Chondrocyte (in vitro differentiated cells): Measurements from ENCODE around the gene TEX261. TPM values are rescaled to one million over a fixed set of nuclear protein-coding genes. Genes with fewer than 3 reads are reported as not detected.
A peak's percentile ranks its signal among the peaks of the same experiment; 100 is the strongest.

Source experiments
- DNase-seq: peaks from one replicate; pipeline ENCODE4 v3.0.0; 2021; ENCODE audit warnings: mixed read lengths, low spot score
- H3K27ac Mint-ChIP-seq: one replicate; pipeline ENCODE4 v1.8.0; 2021; ENCODE audit warnings: mild to moderate bottlenecking, moderate library complexity, mixed read lengths; ENCODE audit not compliant: unreplicated experiment
- H3K27me3 Mint-ChIP-seq: 2 replicates; pipeline ENCODE4 v1.8.0; 2021; ENCODE audit warnings: low read depth, mixed read lengths
- H3K36me3 Mint-ChIP-seq: 2 replicates; pipeline ENCODE4 v1.8.0; 2021; ENCODE audit warnings: low read depth, mixed read lengths
- H3K4me1 Mint-ChIP-seq: 2 replicates; pipeline ENCODE4 v1.8.0; 2021; ENCODE audit warnings: low read depth, mild to moderate bottlenecking, mixed read lengths
- H3K4me3 Mint-ChIP-seq: one replicate; pipeline ENCODE4 v1.8.0; 2021; ENCODE audit warnings: mild to moderate bottlenecking, moderate library complexity, mixed read lengths; ENCODE audit not compliant: unreplicated experiment
- H3K9me3 Mint-ChIP-seq: 2 replicates; pipeline ENCODE4 v1.8.0; 2021; ENCODE audit warnings: low read depth, mixed read lengths
- total RNA-seq: library from RNA; stranded (reverse); gene quantifications from 3 replicates; pipeline ENCODE4 v1.2.1, GENCODE V29; 2021
- TF ChIP-seq, protein P1 (sequence below): fragments of 200-600 bp; sonication (generic); IDR thresholded peaks from 2 replicates; pipeline ENCODE4 v1.5.0; 2021; ENCODE audit warnings: antibody characterized with exemption, mild to moderate bottlenecking, moderate library complexity

The TEX261 gene
- total RNA-seq, 1 donor from 2014 or later = 54.1 TPM

GRCh38 chr2:70961648-70961994, 33.1 kb downstream of the TEX261 start:
- Mint-ChIP-seq H3K4me1 (peaks cover 6% of the 10 kb centered on the region), H3K27me3 (peaks cover 3% of the 10 kb centered on the region), H3K36me3 (peaks cover 8% of the 10 kb centered on the region), H3K4me3 (no peak overlapping the region), H3K27ac (no peak overlapping the region), H3K9me3 (no peaks in the 10 kb centered on the region)
- no peak for DNase-seq
- TF ChIP-seq, protein P1, sequence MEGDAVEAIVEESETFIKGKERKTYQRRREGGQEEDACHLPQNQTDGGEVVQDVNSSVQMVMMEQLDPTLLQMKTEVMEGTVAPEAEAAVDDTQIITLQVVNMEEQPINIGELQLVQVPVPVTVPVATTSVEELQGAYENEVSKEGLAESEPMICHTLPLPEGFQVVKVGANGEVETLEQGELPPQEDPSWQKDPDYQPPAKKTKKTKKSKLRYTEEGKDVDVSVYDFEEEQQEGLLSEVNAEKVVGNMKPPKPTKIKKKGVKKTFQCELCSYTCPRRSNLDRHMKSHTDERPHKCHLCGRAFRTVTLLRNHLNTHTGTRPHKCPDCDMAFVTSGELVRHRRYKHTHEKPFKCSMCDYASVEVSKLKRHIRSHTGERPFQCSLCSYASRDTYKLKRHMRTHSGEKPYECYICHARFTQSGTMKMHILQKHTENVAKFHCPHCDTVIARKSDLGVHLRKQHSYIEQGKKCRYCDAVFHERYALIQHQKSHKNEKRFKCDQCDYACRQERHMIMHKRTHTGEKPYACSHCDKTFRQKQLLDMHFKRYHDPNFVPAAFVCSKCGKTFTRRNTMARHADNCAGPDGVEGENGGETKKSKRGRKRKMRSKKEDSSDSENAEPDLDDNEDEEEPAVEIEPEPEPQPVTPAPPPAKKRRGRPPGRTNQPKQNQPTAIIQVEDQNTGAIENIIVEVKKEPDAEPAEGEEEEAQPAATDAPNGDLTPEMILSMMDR = no peak

- Mint-ChIP-seq H3K9me3 (no peaks in the 10 kb centered on the region), H3K36me3 (peaks cover 8% of the 10 kb centered on the region), H3K27me3 (peaks cover 3% of the 10 kb centered on the region), H3K27ac (no peak overlapping the region), H3K4me3 (no peak overlapping the region), H3K4me1 (peaks cover 6% of the 10 kb centered on the region)
- DNase-seq = no peak
- TF ChIP-seq, protein P1 = no peak
These were observed 33.6 kb downstream of the TEX261 start for GRCh38 chr2:70960833-70961647.

GRCh38 chr2:70959851-70960832, 34.5 kb downstream of the TEX261 start:
- no peaks in the 10 kb centered on the region for H3K9me3 Mint-ChIP-seq
- DNase-seq = no peak

DNA sequence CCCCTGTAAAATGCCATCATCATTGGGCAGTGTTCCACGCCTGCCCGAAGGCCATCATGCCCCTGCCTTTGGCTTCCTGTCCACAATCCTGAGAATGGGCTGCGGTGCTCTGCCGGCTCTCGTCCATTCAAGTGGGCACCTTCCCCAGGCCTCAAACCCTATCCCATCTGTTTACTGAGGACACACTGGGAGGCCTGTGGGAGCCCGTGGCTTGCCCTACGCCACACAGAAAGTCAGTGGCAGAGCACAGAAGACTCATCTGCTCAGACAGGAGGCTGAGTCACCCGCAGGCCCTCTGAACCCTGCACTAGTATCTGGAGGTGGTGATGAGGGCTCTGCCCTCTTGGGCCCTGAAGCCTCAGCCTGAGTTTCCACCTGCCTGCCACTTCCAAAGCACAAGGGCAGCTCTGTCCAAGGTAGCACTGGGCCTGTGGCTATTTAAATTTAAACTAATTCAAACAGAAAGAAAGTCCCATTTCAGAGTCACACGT, 35.4 kb downstream of the TEX261 start:
- Mint-ChIP-seq H3K36me3 (peaks cover 6% of the 10 kb centered on the region), H3K4me3 (no peak overlapping the region), H3K4me1 (peaks cover 5% of the 10 kb centered on the region), H3K9me3 (no peaks in the 10 kb centered on the region), H3K27ac (no peak overlapping the region), H3K27me3 (no peaks in the 10 kb centered on the region)
- TF ChIP-seq, protein P1 = no peak
- DNase-seq = no peak

More at GRCh38 chr2:70959851-70960832, 34.5 kb downstream of the TEX261 start:
- Mint-ChIP-seq H3K4me1 (peaks cover 9% of the 10 kb centered on the region), H3K27ac (no peak overlapping the region), H3K27me3 (peaks cover 3% of the 10 kb centered on the region), H3K36me3 (peaks cover 8% of the 10 kb centered on the region), H3K4me3 (no peak overlapping the region)
- TF ChIP-seq, protein P1 = peak; percentile 44

- Mint-ChIP-seq H3K27ac (no peak overlapping the region), H3K9me3 (no peaks in the 10 kb centered on the region), H3K4me1 (peaks cover 5% of the 10 kb centered on the region), H3K4me3 (no peak overlapping the region), H3K27me3 (no peaks in the 10 kb centered on the region), H3K36me3 (peaks cover 6% of the 10 kb centered on the region)
- TF ChIP-seq, protein P1 = no peak
- DNase-seq = no peak
These were observed 35.9 kb downstream of the TEX261 start for GRCh38 chr2:70958759-70959158.
